K562 (cell line): ENCODE measurements around the gene KIAA0513. TPM values are rescaled to one million over a fixed set of nuclear protein-coding genes. Genes with fewer than 3 reads are reported as not detected.

ENCODE experiments used
- DDX20 ChIP-seq: fragments of 450-650 bp; IDR thresholded peaks from 2 replicates; pipeline ENCODE4 v1.6.1; 2016; ENCODE audit warnings: missing genetic modification characterization, low read depth, mild to moderate bottlenecking, missing compliant biosample characterization, moderate library complexity
- FOXJ3 ChIP-seq: sonication (generic); formaldehyde crosslinking; IDR thresholded peaks from 2 replicates; pipeline ENCODE4 v1.4.0; 2020; ENCODE audit warnings: mild to moderate bottlenecking, missing genetic modification reagents
- FOXK2 ChIP-seq, 2 experiments: fragments of 450-650 bp; IDR thresholded peaks in 1 of 2; conservative IDR thresholded peaks in 1 of 2; 2 replicates each; pipeline ENCODE4 v1.6.1; 2016; ENCODE audit warnings: low read depth in 2 of 2, mild to moderate bottlenecking in 1 of 2
- MCM7 ChIP-seq, 2 experiments: fragments of 450-650 bp; IDR thresholded peaks; 2 replicates each; pipeline ENCODE4 v1.6.1; 2016 to 2018
- MEF2D ChIP-seq: conservative IDR thresholded peaks from 2 replicates; pipeline ENCODE4 v1.6.1; 2016; ENCODE audit warnings: low read depth, missing genetic modification characterization, missing compliant biosample characterization
- MTA1 ChIP-seq: fragments of 450-650 bp; IDR thresholded peaks from 2 replicates; pipeline ENCODE4 v1.6.1; 2017; ENCODE audit warnings: borderline replicate concordance
- POLR2B ChIP-seq: fragments of 450-650 bp; IDR thresholded peaks from 2 replicates; pipeline ENCODE4 v1.6.1; 2018; ENCODE audit warnings: low read depth; ENCODE audit not compliant: partially characterized antibody
- PREB ChIP-seq: sonication (generic); formaldehyde crosslinking; IDR thresholded peaks from 2 replicates; pipeline ENCODE4 v1.8.1; 2023; ENCODE audit warnings: mild to moderate bottlenecking, missing genetic modification reagents
- REST ChIP-seq, 2 experiments: fragments of 450-650 bp; formaldehyde crosslinking in 1 of 2; IDR thresholded peaks; 2 replicates each; pipeline versions ENCODE4 v1.4.0 to v1.6.1; 2014 to 2020; ENCODE audit warnings: mild to moderate bottlenecking in 2 of 2, borderline replicate concordance in 1 of 2, low read depth in 1 of 2
- RUNX1 ChIP-seq: sonication (generic); IDR thresholded peaks from 2 replicates; pipeline ENCODE4 v1.6.1; 2016; ENCODE audit warnings: antibody characterized with exemption, low read depth
- SAFB ChIP-seq: fragments of 200-400 bp; formaldehyde crosslinking; IDR thresholded peaks from 2 replicates; pipeline ENCODE4 v1.6.1; 2017; ENCODE audit warnings: low read depth, low read length, borderline replicate concordance
- SIN3B ChIP-seq: fragments of 450-650 bp; IDR thresholded peaks from 2 replicates; pipeline ENCODE4 v1.6.1; 2017; ENCODE audit warnings: low read depth, mild to moderate bottlenecking, moderate library complexity
- U2AF2 ChIP-seq: fragments of 200-400 bp; formaldehyde crosslinking; optimal IDR thresholded peaks from 2 replicates; pipeline ENCODE3; 2017; ENCODE audit warnings: low read depth, mild to moderate bottlenecking, low read length
- polyA plus RNA-seq, 8 experiments: library from polyadenylated mRNA; depleted of rRNA in 4 of 8; stranded (reverse) in 5 of 8; unstranded in 3 of 8; fragments of >200 nt; fragmentation: Nextera tagmentation in 2 of 8; fragmentation: Illumina TruSeq in 1 of 8; extraction: Ambion mirVana in 2 of 8; extraction: Trizol in 1 of 8; gene quantifications; 2 replicates each; pipeline versions ENCODE4 v1.2.1 to v1.2.3, GENCODE V29; 2011 to 2014; ENCODE audit warnings: inconsistent platforms in 1 of 8, missing spikeins in 1 of 8
- total RNA-seq, 7 experiments: library from RNA; depleted of rRNA in 6 of 7; stranded (reverse); fragments of >200 nt in 6 of 7; fragmentation: Illumina TruSeq in 2 of 7; extraction: Trizol in 2 of 7; gene quantifications; 2 replicates each; pipeline versions ENCODE4 v1.2.1 to v1.2.3, GENCODE V29; 2011 to 2021; ENCODE audit warnings: low replicate concordance in 1 of 7
- TF ChIP-seq, protein P1 (sequence below): conservative IDR thresholded peaks from 2 replicates; pipeline ENCODE4 v1.6.1; 2011; ENCODE audit warnings: low read depth, mild to moderate bottlenecking, low read length; ENCODE audit not compliant: control insufficient read depth
- TF ChIP-seq, protein P2 (sequence below): IDR thresholded peaks from 3 replicates; pipeline ENCODE4 v1.6.1; 2011; ENCODE audit warnings: borderline replicate concordance, mild to moderate bottlenecking; ENCODE audit not compliant: insufficient read length, insufficient read depth

Gene KIAA0513
- total and polyA plus RNA-seq, 9 of the 15 experiments (the other 6 are each of a cell fraction or from before 2014, with no cell fraction given), result 0.18 to 13.7 (median 10.2) TPM

DNA sequence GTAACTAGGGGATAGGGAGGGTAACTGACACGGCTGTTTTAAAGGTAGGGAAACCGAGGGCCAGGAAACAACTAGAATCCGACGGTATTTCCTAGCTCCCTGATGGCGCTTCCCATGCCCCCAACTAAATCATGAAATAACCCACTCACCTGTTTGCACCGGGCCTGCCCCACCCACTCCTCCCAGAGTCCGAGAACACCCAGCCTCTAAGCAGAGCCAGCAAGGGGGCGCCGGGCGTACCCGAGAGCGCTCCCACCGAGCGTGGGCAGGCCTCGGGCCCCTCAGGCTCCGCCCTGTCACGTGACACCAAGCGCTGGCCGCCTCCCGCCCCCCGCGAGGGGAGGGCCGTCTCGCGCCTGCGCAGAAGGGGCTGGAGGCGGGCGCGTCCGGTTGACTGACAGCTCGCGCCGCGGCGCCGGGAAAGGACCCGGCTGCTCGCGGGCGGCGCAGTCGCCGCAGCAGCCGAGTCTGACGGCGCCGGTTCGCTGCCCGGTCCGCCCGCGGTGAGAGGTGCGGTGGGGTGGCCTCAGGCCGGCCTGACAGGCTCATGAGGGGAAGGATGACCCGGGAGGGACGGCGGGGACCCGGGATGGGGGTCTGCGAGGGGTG, at the start of gene KIAA0513 (continued):
- peak; percentile 95 for TF ChIP-seq REST (IDR thresholded peaks at IDR 0.05; ENCODE audit: borderline replicate concordance)
- TF ChIP-seq REST (CRISPR knock-in tag; IDR thresholded peaks at IDR 0.05; ENCODE audit: low read depth), result peak; percentile 76; the same call in 1 of the 2 replicates
- no peak for TF ChIP-seq MCM7 (IDR thresholded peaks at IDR 0.05)
- TF ChIP-seq SAFB, result peak; percentile 8; the same call in 1 of the 2 replicates
- TF ChIP-seq, protein P1, sequence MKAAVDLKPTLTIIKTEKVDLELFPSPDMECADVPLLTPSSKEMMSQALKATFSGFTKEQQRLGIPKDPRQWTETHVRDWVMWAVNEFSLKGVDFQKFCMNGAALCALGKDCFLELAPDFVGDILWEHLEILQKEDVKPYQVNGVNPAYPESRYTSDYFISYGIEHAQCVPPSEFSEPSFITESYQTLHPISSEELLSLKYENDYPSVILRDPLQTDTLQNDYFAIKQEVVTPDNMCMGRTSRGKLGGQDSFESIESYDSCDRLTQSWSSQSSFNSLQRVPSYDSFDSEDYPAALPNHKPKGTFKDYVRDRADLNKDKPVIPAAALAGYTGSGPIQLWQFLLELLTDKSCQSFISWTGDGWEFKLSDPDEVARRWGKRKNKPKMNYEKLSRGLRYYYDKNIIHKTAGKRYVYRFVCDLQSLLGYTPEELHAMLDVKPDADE, result peak; percentile 65; the same call in 1 of the 2 replicates
- peak; percentile 27; the same call in 1 of the 2 replicates for TF ChIP-seq MTA1
- TF ChIP-seq, protein P2, sequence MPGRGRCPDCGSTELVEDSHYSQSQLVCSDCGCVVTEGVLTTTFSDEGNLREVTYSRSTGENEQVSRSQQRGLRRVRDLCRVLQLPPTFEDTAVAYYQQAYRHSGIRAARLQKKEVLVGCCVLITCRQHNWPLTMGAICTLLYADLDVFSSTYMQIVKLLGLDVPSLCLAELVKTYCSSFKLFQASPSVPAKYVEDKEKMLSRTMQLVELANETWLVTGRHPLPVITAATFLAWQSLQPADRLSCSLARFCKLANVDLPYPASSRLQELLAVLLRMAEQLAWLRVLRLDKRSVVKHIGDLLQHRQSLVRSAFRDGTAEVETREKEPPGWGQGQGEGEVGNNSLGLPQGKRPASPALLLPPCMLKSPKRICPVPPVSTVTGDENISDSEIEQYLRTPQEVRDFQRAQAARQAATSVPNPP, result no peak
- TF ChIP-seq DDX20 (tag), result no peak
- no peak for TF ChIP-seq PREB
- TF ChIP-seq FOXK2 (conservative IDR thresholded peaks at IDR 0.05 in 1 of 2, IDR thresholded peaks at IDR 0.05 in 1 of 2; ENCODE audit: low read depth in 2 of 2), result peak in 1 of 2 experiments; percentile 72; a peak in 1 of 4 replicates
- TF ChIP-seq POLR2B, result peak; percentile 64
- TF ChIP-seq FOXJ3, result no peak
- no peak for TF ChIP-seq MEF2D
- peak; percentile 58; the same call in 1 of the 2 replicates for TF ChIP-seq SIN3B
- TF ChIP-seq U2AF2, result no peak
- TF ChIP-seq RUNX1, result 0 out of 2 replicates have a peak, but pooled peaks have one; percentile 70
